Right lobe of liver (tissue), 6 donors: ENCODE results near the gene DAPK1. TPM values are rescaled to one million over a fixed set of nuclear protein-coding genes. Genes with fewer than 3 reads are reported as not detected.

ENCODE experiments used
- ATAC-seq, 4 donors: fragments of 200-7000 bp; cut with Tn5 transposase; one replicate each; pipeline ENCODE4 v1.9.1; 2020; ENCODE audit warnings: mild to moderate bottlenecking in 4 of 4, moderate library complexity in 4 of 4
- DNase-seq, 3 donors: peaks; one replicate each; pipeline ENCODE4 v3.0.0-alpha.2; 2020
- H3K27ac ChIP-seq, 3 donors: fragments of 200-600 bp; one replicate each; pipeline ENCODE4 v1.8.0; 2022
- H3K27me3 ChIP-seq, 2 donors: fragments of 200-600 bp; one replicate each; pipeline ENCODE4 v1.8.0; 2022
- H3K36me3 ChIP-seq, 4 donors: fragments of 200-600 bp; sonication (generic) in 1 of 4; one replicate each; pipeline versions ENCODE4 v1.5.1 to v1.8.0; 2017 to 2022; ENCODE audit warnings: control low read depth in 1 of 4
- H3K4me1 ChIP-seq, 4 donors: fragments of 200-600 bp; sonication (generic) in 1 of 4; one replicate each; pipeline versions ENCODE4 v1.5.1 to v1.8.0; 2017 to 2022; ENCODE audit warnings: control low read depth in 1 of 4
- H3K4me3 ChIP-seq, 3 donors: fragments of 200-600 bp; one replicate each; pipeline ENCODE4 v1.8.0; 2022
- H3K9me3 ChIP-seq, 4 donors: fragments of 200-600 bp; sonication (generic) in 1 of 4; one replicate each; pipeline versions ENCODE4 v1.5.1 to v1.8.0; 2017 to 2022; ENCODE audit warnings: control low read depth in 1 of 4
- POLR2A ChIP-seq: fragments of 450-650 bp; IDR thresholded peaks from one replicate; pipeline ENCODE4 v1.6.1; 2017; ENCODE audit warnings: antibody characterized with exemption, mild to moderate bottlenecking
- WGBS: methylation state at CpG from one replicate; pipeline ENCODE4 v1.1.6; 2018; ENCODE audit warnings: low coverage, low lambda C conversion rate; ENCODE audit not compliant: insufficient coverage; ENCODE audit errors: missing lambda C conversion rate; 5-methylcytosine and 5-hydroxymethylcytosine counted together
- intact Hi-C, 2 donors: fragments of 100-400 bp; cut with DNase I; formaldehyde crosslinking; loops; one replicate each; pipeline versions ENCODE4 v1.11.2 to v1.14.1; 2022
- total RNA-seq, 6 experiments: library from RNA; depleted of rRNA in 2 of 6; stranded (reverse); fragments of >200 nt in 2 of 6; fragmentation: NEBNext Ultra II Directional in 3 of 6; extraction: Animal tissue kit (Norgen Biotek cat#: 25700) in 3 of 6; gene quantifications; one replicate each; pipeline versions ENCODE4 v1.1.0 to v1.2.4, GENCODE V29; 2016 to 2023
- TF ChIP-seq, protein P1 (sequence below), 4 donors: fragments of 200-600 bp in 3 of 4; fragments of 450-650 bp in 1 of 4; IDR thresholded peaks; one replicate each; pipeline versions ENCODE4 v1.5.1 to v1.8.0; 2016 to 2022; ENCODE audit warnings: antibody characterized with exemption in 4 of 4, mild to moderate bottlenecking in 2 of 4
- donor health status: DM: no; HTN: yes; CAD: no.
- donor health status: DM: no; HTN: no; CAD: no.
- donor health status: DM: no; HTN: no; CAD: no.
- donor health status: DM: no; HTN: yes; CAD: no.
- donor health status: DM: no; HTN: yes; CAD: no.

Gene DAPK1
- total RNA-seq, 6 experiments from 2014 or later = 17.4 to 55.0 (median 33.9) TPM

DNA sequence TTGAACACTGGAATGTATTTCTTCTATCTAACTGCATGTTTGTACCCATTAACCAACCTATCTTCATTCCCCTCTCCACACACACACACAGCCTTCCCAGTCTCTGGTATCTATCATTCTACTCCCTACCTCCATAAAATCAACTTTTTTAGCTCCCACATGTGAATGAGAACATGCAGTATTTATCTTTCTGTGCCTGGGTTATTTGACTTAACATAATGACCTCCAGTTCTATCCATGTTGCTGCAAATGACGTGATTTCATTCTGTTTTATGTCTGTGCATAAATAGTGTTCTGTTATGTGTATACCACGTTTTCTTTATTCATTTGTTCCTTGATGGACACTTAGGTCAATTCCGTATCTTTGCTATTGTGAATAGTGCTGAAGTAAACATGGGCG lies 189.5 kb downstream of the DAPK1 start:
- Histone ChIP-seq H3K27me3 (no peaks in the 10 kb centered on the region), H3K27ac (peak overlapping the region in 1 of 3 donors; percentile 3), H3K36me3 (peaks cover 0 to 5% (median 2%) of the 10 kb centered on the region in 4 donors), H3K4me3 (no peak overlapping the region), H3K9me3 (no peaks in the 10 kb centered on the region), H3K4me1 (peaks cover 0 to 22% (median 1%) of the 10 kb centered on the region in 4 donors)
- DNase-seq (no peak), ATAC-seq (no peak)
- WGBS = 62% methylated on average over 4 of the region's 4 CpGs
- intact Hi-C loops = no loop called here
- no peak for TF ChIP-seq POLR2A
- TF ChIP-seq, protein P1, sequence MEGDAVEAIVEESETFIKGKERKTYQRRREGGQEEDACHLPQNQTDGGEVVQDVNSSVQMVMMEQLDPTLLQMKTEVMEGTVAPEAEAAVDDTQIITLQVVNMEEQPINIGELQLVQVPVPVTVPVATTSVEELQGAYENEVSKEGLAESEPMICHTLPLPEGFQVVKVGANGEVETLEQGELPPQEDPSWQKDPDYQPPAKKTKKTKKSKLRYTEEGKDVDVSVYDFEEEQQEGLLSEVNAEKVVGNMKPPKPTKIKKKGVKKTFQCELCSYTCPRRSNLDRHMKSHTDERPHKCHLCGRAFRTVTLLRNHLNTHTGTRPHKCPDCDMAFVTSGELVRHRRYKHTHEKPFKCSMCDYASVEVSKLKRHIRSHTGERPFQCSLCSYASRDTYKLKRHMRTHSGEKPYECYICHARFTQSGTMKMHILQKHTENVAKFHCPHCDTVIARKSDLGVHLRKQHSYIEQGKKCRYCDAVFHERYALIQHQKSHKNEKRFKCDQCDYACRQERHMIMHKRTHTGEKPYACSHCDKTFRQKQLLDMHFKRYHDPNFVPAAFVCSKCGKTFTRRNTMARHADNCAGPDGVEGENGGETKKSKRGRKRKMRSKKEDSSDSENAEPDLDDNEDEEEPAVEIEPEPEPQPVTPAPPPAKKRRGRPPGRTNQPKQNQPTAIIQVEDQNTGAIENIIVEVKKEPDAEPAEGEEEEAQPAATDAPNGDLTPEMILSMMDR (IDR thresholded peaks at IDR 0.05) = no peak

DNA sequence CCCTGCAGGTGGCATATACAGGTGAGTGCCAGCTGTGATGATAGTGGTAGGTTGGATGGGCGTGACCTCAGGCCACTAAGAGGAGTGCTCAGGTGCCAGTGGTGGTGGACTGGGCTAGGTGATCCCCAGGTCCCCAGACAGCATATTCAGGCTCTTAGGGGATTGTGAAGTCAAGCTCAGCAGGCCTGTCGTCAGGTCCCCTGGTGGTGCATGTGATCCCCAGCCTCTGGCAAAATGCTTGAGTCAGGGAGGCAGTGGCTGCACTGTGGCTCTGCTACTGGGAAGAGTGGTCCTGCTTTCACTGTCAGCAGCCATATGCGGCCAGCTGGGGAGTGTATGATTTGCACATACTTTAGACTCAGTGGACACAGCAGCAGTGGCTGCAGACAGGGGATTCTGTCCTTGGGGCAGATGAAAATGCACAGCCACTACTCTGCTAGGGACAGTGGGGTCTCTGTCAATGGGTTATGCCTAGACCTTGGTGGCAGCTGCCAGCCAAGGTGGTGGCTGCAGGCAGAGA lies 196.6 kb downstream of the DAPK1 start:
- no peaks in the 10 kb centered on the region for H3K9me3 ChIP-seq
- H3K27ac ChIP-seq = no peak overlapping the region
- ATAC-seq (peak in 1 of 4 donors; percentile 17), DNase-seq (peak in 1 of 3 donors; percentile 26)
- peaks cover 0 to 20% (median 11%) of the 10 kb centered on the region in 4 donors for H3K36me3 ChIP-seq
- no peaks in the 10 kb centered on the region for H3K27me3 ChIP-seq
- intact Hi-C loops = no loop called here
- TF ChIP-seq, protein P1 (IDR thresholded peaks at IDR 0.05) = no peak
- no peak for TF ChIP-seq POLR2A
- H3K4me1 ChIP-seq = peaks cover 0 to 5% (median 0%) of the 10 kb centered on the region in 4 donors
- no CpG with 5 or more reads among the region's 3 CpGs for WGBS
- no peak overlapping the region for H3K4me3 ChIP-seq

DNA sequence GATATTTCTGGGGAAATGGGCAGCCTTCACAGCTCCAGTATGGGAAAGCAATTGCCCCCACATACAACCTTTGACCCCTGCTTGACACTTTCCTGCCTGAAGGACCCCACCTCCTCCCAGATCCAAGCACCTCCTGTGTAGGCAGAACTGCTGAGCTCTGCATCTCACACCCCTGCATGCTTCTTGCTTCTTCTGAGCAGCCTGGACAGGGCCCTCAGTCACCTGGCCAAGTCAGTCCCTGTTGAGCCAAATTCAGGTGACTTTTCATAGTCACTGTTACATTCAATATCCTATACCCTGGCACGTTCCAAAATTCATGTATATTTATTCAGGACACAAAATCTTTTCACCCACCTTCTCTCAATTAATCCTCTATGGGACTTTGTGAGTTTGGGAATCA lies 197.9 kb downstream of the DAPK1 start:
- DNase-seq = peak in 1 of 3 donors; percentile 28
- Histone ChIP-seq H3K36me3 (peaks cover 0 to 20% (median 11%) of the 10 kb centered on the region in 4 donors), H3K4me1 (peaks cover 0 to 5% (median 0%) of the 10 kb centered on the region in 4 donors), H3K27me3 (no peaks in the 10 kb centered on the region), H3K9me3 (no peaks in the 10 kb centered on the region), H3K4me3 (no peak overlapping the region), H3K27ac (no peak overlapping the region)
- WGBS = 78% methylated on average over 1 of the region's 1 CpG
- no peak for ATAC-seq
- intact Hi-C loops = no loop called here
- TF ChIP-seq POLR2A = no peak
- TF ChIP-seq, protein P1 (IDR thresholded peaks at IDR 0.05) = no peak

DNA sequence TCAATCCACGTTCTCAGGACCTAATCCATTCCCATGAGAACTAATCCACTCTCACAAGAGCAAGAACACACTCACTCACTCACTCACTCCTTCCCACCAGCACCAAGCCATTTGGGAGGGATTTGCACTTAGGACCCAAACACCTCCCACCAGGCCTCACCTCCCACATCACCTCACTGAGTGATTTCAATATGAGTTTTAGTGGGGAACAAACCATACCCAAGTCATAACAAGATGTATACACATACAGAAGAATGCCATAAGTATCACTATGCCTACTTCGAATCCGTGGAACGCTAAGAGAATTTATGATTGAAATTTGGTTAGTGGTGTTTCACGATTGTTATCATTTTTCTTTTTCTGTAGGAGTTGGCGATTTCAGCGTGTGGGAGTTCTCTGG lies 199.0 kb downstream of the DAPK1 start:
- Histone ChIP-seq H3K4me1 (peaks cover 0 to 5% (median 0%) of the 10 kb centered on the region in 4 donors), H3K4me3 (no peak overlapping the region), H3K27ac (no peak overlapping the region), H3K36me3 (peaks cover 0 to 23% (median 11%) of the 10 kb centered on the region in 4 donors), H3K27me3 (no peaks in the 10 kb centered on the region), H3K9me3 (no peaks in the 10 kb centered on the region)
- DNase-seq (no peak), ATAC-seq (no peak)
- intact Hi-C loops = no loop called here
- whole genome bisulfite sequencing = 88% methylated on average over 6 of the region's 7 CpGs
- TF ChIP-seq, protein P1 (IDR thresholded peaks at IDR 0.05) = no peak
- TF ChIP-seq POLR2A = no peak
